Activated naive CD4-positive, alpha-beta T cell treated with anti-CD3 and anti-CD28 coated beads, Interleukin-2, amount 50 U/mL, for 16 hours (primary cell): Measurements from ENCODE around the gene CCDC73.
"Not testable (repeated sequence)": the region's sequence is repeated elsewhere in the genome, so short reads cannot be mapped to it uniquely, and the experiment has no call there.

Experiments used
- DNase-seq: peaks from one replicate; pipeline ENCODE4 v3.0.0-alpha.2; 2020

CCDC73 gene

GRCh38 chr11:32794439-32794838 lies at the start of gene CCDC73:
Gene CCDC73 (minus strand): TSS chr11:32794662. CDS start chr11:32760243, 34,419 bp downstream.
- DNase-seq, result no peak

- DNase-seq, result no peak
Measured at GRCh38 chr11:32843544-32843943, 49.1 kb upstream of the CCDC73 start.

- no peak for DNase-seq
Measured at GRCh38 chr11:32840587-32840986, 46.1 kb upstream of the CCDC73 start.

GRCh38 chr11:32839308-32839707 lies 44.8 kb upstream of the CCDC73 start:
- no peak for DNase-seq

DNA sequence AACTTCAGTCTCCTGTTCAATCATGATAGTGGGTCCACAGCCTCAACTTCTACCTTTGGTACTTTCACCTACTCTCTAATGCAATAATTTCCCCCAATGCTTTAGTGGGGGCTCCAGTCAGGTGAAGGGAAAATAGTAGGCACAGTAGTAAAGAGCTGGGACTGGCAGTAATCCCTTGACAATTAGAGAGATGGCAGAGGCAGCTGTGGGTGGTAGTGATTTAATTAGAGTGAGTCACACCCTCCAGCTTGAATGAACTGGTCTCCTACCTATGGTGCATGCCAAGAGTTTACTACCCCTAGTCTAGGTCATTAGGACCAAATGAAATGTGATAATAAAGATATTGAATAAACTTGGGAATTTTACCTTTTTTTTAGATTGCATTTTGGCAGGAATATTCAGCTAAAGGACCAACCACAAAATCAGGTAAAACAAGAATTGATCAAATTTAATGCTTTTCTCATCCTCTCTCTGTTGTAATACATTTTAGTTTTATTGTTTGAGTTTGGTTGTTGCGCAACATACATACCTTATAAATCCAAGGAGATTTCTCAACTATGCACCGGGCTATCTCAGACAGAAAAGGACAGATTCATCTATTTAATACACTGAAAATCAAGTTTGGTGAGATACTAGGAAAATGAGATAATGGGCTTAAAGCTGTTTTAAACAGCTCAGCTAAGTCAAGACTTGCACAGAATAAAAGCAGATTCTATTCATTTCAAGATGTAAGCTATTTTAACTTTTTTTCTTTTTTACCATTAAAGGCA lies 44.2 kb upstream of the CCDC73 start:
- no peak for DNase-seq

GRCh38 chr11:32836946-32837345 lies 42.5 kb upstream of the CCDC73 start:
- DNase-seq, result no peak

- no peak for DNase-seq
Measured at GRCh38 chr11:32833921-32834320, 39.5 kb upstream of the CCDC73 start.

DNA sequence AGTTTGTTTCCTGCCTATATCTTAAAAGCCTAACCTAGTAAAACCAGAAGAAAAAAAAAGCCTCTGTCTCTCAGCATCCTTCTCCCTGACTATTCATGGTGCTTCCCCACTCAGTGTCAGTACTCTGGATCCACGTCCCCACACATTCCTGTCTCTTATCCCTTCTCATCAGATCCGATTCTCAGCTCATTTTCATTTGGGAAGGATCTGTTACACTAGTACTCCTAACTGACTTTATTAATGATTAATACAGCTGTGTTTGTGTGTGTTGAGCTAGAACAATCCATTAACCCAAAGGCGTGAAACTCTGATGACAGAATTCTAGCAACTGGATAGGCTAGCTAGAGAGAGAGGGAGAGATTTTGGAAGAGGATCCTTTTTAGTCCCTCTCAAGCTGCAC lies 36.8 kb upstream of the CCDC73 start:
- no peak for DNase-seq

DNA sequence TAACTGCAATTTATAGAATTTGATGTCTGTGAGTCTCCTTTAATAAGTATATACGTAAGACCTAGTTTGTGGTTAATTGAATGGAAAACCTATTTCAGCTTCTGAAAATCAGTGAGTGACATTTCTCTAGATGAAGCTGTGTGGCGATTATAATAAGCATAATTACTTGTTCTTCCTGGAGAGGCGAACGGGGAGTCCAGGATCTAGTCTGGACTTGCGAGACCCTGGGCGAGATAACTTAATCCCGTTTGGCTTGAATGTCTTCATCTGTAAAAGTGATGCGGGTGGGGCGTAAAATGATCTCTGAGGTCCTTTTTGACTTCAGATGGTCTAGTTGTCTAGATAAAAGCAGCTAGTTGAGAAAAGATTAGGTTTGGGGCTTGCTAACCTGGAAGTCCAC lies 36.3 kb upstream of the CCDC73 start:
- DNase-seq, result no peak

DNA sequence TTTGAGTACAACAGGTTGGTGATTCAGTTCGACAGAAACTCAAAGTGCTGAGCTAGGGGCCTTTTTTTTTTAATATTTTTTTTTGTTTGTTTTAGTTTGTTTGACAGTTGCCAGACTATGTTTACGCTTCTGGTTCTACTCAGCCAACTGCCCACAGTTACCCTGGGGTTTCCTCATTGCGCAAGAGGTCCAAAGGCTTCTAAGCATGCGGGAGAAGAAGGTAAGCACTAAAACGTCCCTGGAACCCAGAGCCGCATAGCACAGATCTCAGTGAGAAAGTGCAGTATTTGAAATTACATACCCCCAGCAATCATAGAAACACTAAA lies 35.9 kb upstream of the CCDC73 start:
- DNase-seq, result no peak

- DNase-seq, result peak; percentile 41
Measured at GRCh38 chr11:32829680-32830412, 35.4 kb upstream of the CCDC73 start, which contains the start of gene PRRG4. Gene PRRG4 (plus strand): TSS chr11:32829927. CDS start chr11:32830530, 603 bp downstream.

DNA sequence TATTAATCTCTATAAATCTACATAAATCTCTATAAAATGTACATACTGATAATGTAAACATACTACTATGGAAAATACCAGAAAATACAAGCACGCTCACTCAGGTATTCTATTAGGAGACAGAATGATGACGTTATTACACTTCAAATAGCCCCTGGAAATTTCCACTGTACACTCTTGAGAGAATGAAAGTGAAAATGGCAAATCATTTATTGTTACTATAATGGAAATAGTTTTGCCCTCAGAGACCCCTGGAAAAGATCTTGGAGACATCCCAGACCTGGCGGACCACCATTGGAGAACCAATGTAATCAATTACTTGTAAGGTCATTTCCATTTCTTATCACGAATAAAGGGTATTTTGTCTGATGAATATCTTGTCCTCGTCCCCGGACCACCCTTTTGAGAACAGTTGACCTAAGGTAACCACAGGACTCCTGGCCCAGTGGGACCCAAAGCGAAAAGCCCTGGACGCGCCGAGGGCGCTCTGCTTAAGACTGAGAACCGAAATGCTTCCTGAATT lies 34.8 kb upstream of the CCDC73 start:
- DNase-seq, result no peak

- no peak for DNase-seq
Measured at GRCh38 chr11:32827276-32827675, 32.8 kb upstream of the CCDC73 start.

DNA sequence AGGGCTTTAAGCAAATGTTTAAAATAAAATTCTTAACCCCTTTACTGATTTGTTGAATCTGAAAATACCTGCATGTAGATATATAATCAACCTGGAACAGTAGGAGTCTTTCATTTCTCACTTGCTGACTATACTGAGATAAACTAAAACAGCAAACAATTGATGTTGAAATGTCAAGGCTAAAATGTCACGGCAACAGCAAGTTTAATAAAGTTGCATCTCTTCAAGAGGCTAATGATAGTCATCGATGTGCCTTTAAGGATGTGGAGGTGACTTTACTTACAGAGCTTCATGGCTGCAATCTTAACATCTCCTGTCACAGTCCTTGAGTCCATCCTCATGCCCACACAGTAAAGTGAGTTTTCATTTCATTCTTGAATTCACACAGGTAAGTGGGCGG lies 31.7 kb upstream of the CCDC73 start:
- no peak for DNase-seq

- DNase-seq, result not testable (repeated sequence)
Measured at GRCh38 chr11:32823617-32824016, 29.2 kb upstream of the CCDC73 start.

GRCh38 chr11:32821917-32822560 lies 27.6 kb upstream of the CCDC73 start:
- no peak for DNase-seq

DNA sequence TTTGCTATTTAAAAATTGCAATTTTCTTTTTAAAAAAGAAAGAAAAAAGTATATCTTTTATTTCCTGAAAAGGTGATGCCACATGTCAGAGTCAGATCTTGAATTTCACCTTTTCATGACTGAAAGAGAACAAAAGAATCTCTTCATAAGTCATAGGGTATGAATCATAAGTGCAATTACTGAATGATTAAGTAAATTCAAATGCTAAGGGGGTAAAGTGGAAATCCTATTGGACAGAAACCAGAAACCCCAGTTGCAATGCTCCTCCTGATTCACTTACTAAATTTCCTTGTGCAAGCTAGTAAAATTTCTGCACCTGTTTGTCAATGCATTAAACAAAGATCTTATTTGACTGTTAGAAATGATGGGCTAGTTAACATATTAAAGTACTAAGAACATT lies 27.1 kb upstream of the CCDC73 start:
- no peak for DNase-seq

DNA sequence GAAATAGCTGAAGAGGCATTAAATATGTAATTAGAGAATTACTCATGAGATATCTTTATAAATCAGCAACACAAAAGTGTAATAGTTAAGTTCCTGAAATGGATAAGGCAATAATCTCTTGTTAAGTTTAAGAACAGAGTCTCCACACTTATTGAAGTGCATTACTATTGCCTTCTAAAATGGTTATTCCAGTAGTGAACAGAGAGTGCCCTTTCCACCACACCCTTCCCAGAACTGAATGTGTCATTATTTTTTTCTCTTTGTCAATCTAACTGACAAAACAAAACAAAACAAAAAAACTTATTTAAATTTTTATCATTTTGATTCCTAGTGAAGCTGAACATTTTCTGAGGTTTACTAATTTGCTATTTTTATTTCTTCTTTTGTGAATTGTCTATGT lies 26.0 kb upstream of the CCDC73 start:
- DNase-seq, result no peak

DNA sequence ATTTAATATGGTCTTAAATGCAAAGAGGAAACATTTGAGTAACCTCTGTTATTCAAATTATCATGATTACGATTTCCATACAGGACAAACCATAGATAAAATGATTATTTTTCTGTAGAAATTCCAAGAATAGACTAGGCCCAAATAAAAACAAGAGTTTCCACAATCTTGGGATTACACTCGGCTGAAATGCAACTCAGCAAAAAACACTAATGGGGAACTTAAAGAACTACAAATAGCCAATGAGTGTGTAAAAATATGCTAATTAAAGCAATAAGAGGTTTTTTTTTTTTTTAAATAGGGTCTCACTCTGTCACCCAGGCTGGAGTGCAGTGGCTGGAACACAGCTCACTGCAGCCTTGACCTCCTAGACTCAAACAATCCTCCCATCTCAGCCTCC lies 24.7 kb upstream of the CCDC73 start:
- no peak for DNase-seq

GRCh38 chr11:32817852-32818183 lies 23.4 kb upstream of the CCDC73 start:
- no peak for DNase-seq

DNA sequence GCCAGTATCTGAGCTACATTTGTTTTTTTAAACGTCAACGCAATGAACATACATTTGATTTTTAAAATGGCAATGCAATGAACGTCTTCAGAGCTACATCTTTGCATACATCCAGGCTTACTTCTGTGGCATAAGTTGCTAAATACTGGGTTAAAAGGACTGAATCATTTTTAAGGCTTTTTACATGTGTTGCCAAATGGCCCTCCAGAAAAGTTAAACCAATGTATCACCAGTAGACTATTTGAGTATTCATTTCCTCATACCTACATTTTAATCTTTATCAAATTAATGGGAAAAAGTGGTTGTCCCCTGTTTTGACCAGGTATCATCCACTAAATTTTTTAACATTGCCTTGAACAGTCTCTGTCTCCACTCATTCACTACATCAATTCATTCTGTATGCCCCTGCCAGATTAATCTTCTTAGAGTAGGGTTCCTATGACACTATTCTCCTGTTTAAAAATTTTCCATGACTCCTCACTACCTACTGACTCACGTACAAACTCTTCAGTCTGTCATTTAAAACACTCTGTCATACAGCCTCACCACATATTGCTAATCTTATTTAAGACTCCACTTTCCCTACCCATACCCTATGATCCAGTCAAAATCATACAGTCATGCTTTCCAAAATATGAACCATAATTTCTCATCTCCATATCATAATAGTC lies 22.9 kb upstream of the CCDC73 start:
- DNase-seq, result no peak

- DNase-seq, result peak; percentile 53
Measured at GRCh38 chr11:32809313-32809712, 14.9 kb upstream of the CCDC73 start.

DNA sequence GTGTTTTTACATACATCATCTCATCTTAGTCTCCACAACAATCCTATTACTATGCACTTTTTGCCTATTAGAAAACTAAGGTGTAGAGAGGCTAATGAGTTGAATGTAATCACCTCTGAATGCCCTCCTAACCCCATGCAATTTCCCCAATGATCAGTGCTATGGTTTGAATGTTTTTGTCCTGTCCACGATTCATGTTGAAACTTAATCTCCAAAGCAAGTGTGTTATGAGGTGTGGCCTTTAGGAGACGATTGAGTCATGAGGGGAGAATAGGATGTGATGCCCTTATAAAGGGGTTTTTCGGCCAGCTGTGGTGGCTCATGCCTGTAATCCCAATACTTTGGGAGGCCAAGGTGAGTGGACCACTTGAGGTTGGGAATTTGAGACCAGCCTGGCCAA lies 2.0 kb upstream of the CCDC73 start:
- DNase-seq, result no peak
